ENCODE results near the gene PPP1CB. TPM values are rescaled to one million over a fixed set of nuclear protein-coding genes. Genes with fewer than 3 reads are reported as not detected.

PPP1CB gene
- total RNA-seq, 1 donor from 2014 or later, result 196 TPM

DNA sequence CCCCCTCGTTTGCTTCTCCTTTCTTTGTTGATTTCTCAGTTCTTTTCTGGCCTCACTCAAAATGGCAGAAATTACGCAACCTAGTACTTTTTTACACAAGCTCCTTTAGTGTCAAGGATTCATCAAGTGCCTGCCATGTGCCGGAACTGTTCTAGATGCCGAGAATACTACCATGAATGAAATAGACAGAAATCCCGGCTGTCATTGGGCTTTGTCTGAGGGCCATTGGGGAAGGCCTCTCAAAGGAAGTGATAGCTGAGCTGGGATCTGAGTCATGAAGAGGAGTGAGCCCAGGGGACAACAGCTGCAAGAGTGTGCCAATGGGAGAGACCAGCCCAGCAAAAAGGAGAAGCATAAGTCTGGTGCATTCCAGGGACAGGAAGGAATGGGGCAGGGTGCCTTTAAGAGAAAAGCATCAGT, 34.3 kb upstream of the PPP1CB start:
- no peaks in the 10 kb centered on the region for H3K27me3 ChIP-seq
- TF ChIP-seq, protein P1, sequence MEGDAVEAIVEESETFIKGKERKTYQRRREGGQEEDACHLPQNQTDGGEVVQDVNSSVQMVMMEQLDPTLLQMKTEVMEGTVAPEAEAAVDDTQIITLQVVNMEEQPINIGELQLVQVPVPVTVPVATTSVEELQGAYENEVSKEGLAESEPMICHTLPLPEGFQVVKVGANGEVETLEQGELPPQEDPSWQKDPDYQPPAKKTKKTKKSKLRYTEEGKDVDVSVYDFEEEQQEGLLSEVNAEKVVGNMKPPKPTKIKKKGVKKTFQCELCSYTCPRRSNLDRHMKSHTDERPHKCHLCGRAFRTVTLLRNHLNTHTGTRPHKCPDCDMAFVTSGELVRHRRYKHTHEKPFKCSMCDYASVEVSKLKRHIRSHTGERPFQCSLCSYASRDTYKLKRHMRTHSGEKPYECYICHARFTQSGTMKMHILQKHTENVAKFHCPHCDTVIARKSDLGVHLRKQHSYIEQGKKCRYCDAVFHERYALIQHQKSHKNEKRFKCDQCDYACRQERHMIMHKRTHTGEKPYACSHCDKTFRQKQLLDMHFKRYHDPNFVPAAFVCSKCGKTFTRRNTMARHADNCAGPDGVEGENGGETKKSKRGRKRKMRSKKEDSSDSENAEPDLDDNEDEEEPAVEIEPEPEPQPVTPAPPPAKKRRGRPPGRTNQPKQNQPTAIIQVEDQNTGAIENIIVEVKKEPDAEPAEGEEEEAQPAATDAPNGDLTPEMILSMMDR (IDR thresholded peaks at IDR 0.05), result no peak
- H3K36me3 ChIP-seq, result no peaks in the 10 kb centered on the region
- H3K27ac ChIP-seq, result peak overlapping the region; percentile 80 to 84
- intact Hi-C loops (cut with DNase I), result loop anchor here (1.0 to 2.0 kb wide), 3 partner anchors 17 to 53 kb away; partner anchors contain the start of gene PPP1CB
- DNase-seq (ENCODE audit: low spot score in 2 of 2), result peak; percentile 53 to 85
- H3K4me3 ChIP-seq, result no peak overlapping the region
- H3K4me1 ChIP-seq, result peaks cover 5 to 13% of the 10 kb centered on the region in 2 donors
- H3K9me3 ChIP-seq, result no peaks in the 10 kb centered on the region

DNA sequence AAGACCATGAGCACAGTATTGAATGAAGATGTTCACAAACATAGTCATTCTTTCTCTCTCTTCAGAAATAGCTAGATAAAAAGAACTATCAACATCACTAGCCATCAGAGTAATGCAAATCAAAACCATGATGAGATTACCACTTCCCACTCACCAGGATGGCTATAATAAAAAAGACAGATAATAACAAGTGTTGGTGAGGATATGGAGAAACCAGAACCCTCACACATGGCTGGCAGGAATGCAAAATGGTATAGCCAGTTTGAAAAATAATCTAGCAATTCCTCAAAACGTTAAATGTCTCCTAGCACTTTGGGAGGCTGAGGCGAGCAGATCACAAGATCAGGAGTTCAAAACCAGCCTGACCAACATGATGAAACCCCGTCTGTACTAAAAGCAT, 31.3 kb upstream of the PPP1CB start:
- H3K27me3 ChIP-seq, result no peaks in the 10 kb centered on the region
- peaks cover 5 to 17% of the 10 kb centered on the region in 2 donors for H3K4me1 ChIP-seq
- H3K36me3 ChIP-seq, result peaks cover 0 to 2% of the 10 kb centered on the region in 2 donors
- no peaks in the 10 kb centered on the region for H3K9me3 ChIP-seq
- no peak overlapping the region for H3K4me3 ChIP-seq
- DNase-seq (ENCODE audit: low spot score in 2 of 2), result no peak
- intact Hi-C loops (cut with DNase I), result no loop called here
- peak overlapping the region in 1 of 2 donors; percentile 32 for H3K27ac ChIP-seq
- TF ChIP-seq, protein P1 (IDR thresholded peaks at IDR 0.05), result no peak

DNA sequence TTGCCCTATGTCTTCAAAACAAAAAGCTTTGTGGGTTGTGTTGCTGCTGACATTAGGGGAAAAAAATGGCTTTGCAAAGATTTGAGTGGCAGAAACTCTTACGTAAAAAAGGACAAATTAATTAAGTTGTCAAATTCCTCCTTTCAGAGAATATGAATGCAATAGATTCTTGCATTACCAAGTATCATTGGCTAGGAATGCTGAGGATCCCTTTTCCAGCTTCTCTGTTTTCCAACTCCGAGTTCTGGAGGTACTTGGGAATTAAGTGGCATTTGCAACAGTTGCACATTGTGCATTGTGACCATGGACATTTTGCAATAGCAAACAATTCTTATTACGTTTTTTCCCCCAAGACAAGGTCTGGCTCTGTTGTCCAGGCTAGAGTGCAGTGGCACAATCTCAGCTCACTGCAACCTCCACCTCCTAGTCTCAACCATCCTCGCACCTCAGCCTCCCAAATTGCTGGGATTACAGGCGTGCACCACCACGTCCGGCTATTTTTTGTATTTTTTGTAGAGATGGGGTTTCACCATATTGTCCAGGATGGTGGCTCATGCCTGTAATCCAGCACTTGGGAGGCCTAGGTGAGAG, 29.9 kb upstream of the PPP1CB start:
- Histone ChIP-seq H3K36me3 (peaks cover 0 to 2% of the 10 kb centered on the region in 2 donors), H3K4me3 (no peak overlapping the region), H3K27me3 (no peaks in the 10 kb centered on the region), H3K27ac (no peak overlapping the region), H3K9me3 (no peaks in the 10 kb centered on the region), H3K4me1 (peaks cover 5 to 11% of the 10 kb centered on the region in 2 donors)
- no peak for DNase-seq (ENCODE audit: low spot score in 2 of 2)
- intact Hi-C loops (cut with DNase I), result no loop called here
- TF ChIP-seq, protein P1 (IDR thresholded peaks at IDR 0.05), result no peak

DNA sequence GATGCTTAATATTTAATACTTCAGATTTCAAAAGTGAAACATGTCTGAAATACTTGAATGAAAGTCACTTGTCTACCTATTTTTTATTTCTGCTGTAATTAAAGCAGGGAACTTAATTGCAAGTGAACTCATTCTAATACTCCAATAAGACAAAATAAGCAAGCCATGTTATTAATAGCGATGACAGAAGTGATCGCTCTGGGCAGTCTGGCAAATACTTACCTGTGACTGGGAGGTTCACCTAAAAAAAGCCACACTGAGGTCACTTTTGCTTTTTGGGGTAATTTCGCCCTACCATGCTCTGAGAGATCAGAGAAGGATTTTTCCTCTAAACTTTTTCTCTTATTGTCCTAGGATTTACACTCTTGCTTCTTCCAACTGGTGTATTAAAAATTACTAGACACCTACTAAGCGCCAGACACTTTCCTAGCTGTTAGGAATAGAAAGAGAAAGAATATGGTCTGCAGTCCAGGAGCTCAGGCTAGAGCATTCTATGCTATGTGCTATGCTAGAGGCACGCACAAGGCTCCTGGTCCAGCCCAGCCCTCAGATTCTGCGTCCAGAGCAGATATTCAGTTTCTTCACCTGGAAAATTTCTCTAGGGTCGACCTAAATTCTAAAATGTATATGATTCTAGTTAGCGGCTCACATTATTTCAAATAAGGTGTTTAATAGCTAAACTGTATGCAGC, 26.5 kb upstream of the PPP1CB start:
- Histone ChIP-seq H3K9me3 (no peaks in the 10 kb centered on the region), H3K27me3 (no peaks in the 10 kb centered on the region), H3K27ac (peak overlapping the region; percentile 7 to 11), H3K4me3 (no peak overlapping the region), H3K4me1 (peaks cover 0 to 19% of the 10 kb centered on the region in 2 donors), H3K36me3 (peaks cover 2 to 8% of the 10 kb centered on the region in 2 donors)
- DNase-seq (ENCODE audit: low spot score in 2 of 2), result no peak
- intact Hi-C loops (cut with DNase I), result no loop called here
- TF ChIP-seq, protein P1 (IDR thresholded peaks at IDR 0.05), result no peak

DNA sequence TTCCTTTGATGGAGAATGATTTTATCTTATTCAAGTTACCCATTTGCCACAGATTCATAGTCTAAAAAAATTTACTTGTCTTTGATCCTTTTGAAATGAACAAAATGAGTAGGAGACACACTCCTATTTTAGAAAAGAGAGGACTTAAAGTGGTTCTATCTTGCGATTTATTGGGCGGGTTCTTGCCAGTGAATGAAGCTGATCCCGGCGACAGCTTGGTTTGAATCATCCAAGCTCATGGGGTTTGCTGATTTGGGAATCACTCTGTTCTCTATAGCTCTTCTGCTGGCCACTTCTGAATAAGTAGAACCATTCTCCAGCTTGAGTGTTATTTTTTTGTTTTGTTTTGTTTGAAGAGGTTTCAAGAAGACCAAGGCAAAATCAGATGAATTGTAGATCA, 25.5 kb upstream of the PPP1CB start:
- peak overlapping the region; percentile 19 to 44 for H3K27ac ChIP-seq

More for the DNA sequence above, 25.5 kb upstream of the PPP1CB start:
- H3K4me1 ChIP-seq, result peaks cover 0 to 22% of the 10 kb centered on the region in 2 donors
- no peak for DNase-seq (ENCODE audit: low spot score in 2 of 2)
- no peak overlapping the region for H3K4me3 ChIP-seq
- TF ChIP-seq, protein P1 (IDR thresholded peaks at IDR 0.05), result no peak
- H3K9me3 ChIP-seq, result no peaks in the 10 kb centered on the region
- intact Hi-C loops (cut with DNase I), result no loop called here
- H3K36me3 ChIP-seq, result peaks cover 2 to 11% of the 10 kb centered on the region in 2 donors
- no peaks in the 10 kb centered on the region for H3K27me3 ChIP-seq
